NCI-H1436 treated with DMSO at 0.1 percent for 48 hours (cell line): ENCODE results near the gene BIRC2.
"Not testable (repeated sequence)": the region's sequence is repeated elsewhere in the genome, so short reads cannot be mapped to it uniquely, and the experiment has no call there.

ENCODE experiments used
- DNase-seq: peaks from one replicate; lab custom pipeline; 2025; lab: John Stamatoyannopoulos, UW

BIRC2 gene

GRCh38 chr11:102323542-102324251 lies 23.3 kb upstream of the BIRC2 start:
- no peak for DNase-seq

GRCh38 chr11:102325088-102325487 lies 21.9 kb upstream of the BIRC2 start:
- no peak for DNase-seq

GRCh38 chr11:102328748-102329147 lies 18.3 kb upstream of the BIRC2 start:
- DNase-seq = no peak

- DNase-seq = no peak
These were observed 16.8 kb upstream of the BIRC2 start for GRCh38 chr11:102330231-102330630.

- DNase-seq = no peak
These were observed 15.7 kb upstream of the BIRC2 start for GRCh38 chr11:102331341-102331740.

- no peak for DNase-seq
These were observed 14.4 kb upstream of the BIRC2 start for GRCh38 chr11:102332611-102332994.

- no peak for DNase-seq
These were observed 8.5 kb upstream of the BIRC2 start for GRCh38 chr11:102338479-102339010.

GRCh38 chr11:102341311-102341710 lies 5.7 kb upstream of the BIRC2 start:
- not testable (repeated sequence) for DNase-seq

GRCh38 chr11:102341844-102342318 lies 5.1 kb upstream of the BIRC2 start:
- peak; percentile 3 for DNase-seq

GRCh38 chr11:102343809-102344208 lies 3.2 kb upstream of the BIRC2 start:
- no peak for DNase-seq

GRCh38 chr11:102345904-102346303 lies 1.1 kb upstream of the BIRC2 start:
- DNase-seq = no peak

- no peak for DNase-seq
These were observed 612 bp upstream of the BIRC2 start for GRCh38 chr11:102346456-102346747.

- no peak for DNase-seq
These were observed 702 bp downstream of the BIRC2 start for GRCh38 chr11:102347462-102348370.

GRCh38 chr11:102357116-102357515 lies 10.1 kb downstream of the BIRC2 start:
- DNase-seq = no peak

GRCh38 chr11:102359372-102359771 lies 12.4 kb downstream of the BIRC2 start:
- no peak for DNase-seq

GRCh38 chr11:102360681-102361080 lies 13.7 kb downstream of the BIRC2 start:
- no peak for DNase-seq

- DNase-seq = no peak
These were observed 14.3 kb downstream of the BIRC2 start for GRCh38 chr11:102361086-102362031.

GRCh38 chr11:102364991-102365390 lies 18.0 kb downstream of the BIRC2 start:
- no peak for DNase-seq

- no peak for DNase-seq
These were observed 20.4 kb downstream of the BIRC2 start for GRCh38 chr11:102367364-102367763.

- no peak for DNase-seq
These were observed 21.5 kb downstream of the BIRC2 start for GRCh38 chr11:102368472-102368871.

GRCh38 chr11:102374633-102375424 lies 27.8 kb downstream of the BIRC2 start:
- DNase-seq = not testable (repeated sequence)
